ENCODE data around the gene C1orf116.

Gene C1orf116

DNA sequence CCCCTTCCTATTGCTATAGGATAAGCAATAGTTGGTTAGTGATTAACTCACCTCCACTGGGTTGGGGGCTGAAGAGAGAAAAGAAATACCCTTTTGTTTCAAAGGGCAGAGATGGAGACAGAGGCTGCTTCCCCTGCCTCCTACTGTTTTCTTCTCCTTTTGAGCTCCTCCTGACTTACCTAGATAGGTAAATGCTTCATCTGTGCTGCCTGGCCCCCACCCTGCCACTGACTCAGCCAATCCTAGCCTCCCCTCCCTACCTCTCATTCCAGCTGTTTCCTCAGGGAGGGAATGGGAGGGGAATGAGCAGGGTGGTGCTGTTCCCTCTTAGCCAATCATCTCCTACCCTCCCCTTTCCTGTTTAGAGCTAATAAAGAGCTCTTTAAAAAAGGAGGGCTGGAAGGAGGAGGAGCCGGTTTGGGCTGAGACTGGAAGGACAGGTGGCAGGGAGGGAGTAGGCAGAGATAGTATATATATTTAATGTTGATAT, at the start of gene C1orf116:
Gene C1orf116, minus strand, starts transcription at position 229 of the 490 bp plus-strand sequence. CDS start 5,158 bp downstream, outside the sequence.
- TF ChIP-seq, protein P1, sequence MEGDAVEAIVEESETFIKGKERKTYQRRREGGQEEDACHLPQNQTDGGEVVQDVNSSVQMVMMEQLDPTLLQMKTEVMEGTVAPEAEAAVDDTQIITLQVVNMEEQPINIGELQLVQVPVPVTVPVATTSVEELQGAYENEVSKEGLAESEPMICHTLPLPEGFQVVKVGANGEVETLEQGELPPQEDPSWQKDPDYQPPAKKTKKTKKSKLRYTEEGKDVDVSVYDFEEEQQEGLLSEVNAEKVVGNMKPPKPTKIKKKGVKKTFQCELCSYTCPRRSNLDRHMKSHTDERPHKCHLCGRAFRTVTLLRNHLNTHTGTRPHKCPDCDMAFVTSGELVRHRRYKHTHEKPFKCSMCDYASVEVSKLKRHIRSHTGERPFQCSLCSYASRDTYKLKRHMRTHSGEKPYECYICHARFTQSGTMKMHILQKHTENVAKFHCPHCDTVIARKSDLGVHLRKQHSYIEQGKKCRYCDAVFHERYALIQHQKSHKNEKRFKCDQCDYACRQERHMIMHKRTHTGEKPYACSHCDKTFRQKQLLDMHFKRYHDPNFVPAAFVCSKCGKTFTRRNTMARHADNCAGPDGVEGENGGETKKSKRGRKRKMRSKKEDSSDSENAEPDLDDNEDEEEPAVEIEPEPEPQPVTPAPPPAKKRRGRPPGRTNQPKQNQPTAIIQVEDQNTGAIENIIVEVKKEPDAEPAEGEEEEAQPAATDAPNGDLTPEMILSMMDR (IDR thresholded peaks at IDR 0.05; ENCODE audit: insufficient read depth, low read length, missing control alignments) = no peak
- CTCF ChIA-PET = interaction anchor here (1.0 to 8.1 kb wide), 3 partner anchors 8 to 34 kb away, joined by 4 to 53 read pairs (median 4); partner anchors contain the start of gene YOD1
- POLR2A ChIA-PET = no interaction called here
- H3K4me3 ChIP-seq (ENCODE audit: low read depth, low read length) = no peak within 1 kb of the TSS
- no peak for DNase-seq (ENCODE audit: low read depth, low spot score)

- POLR2A ChIA-PET = interaction anchor here (0.6 kb wide), 1 partner anchor 9 kb away, joined by 3 read pairs; no protein-coding TSS in a partner anchor
- CTCF ChIA-PET = interaction anchor here (0.8 to 3.2 kb wide), 4 partner anchors 10 to 324 kb away, joined by 3 to 16 read pairs (median 4); no protein-coding TSS in a partner anchor
- H3K4me3 ChIP-seq (ENCODE audit: low read depth, low read length) = no peak overlapping the region
- DNase-seq (ENCODE audit: low read depth, low spot score) = no peak
- TF ChIP-seq, protein P1 (IDR thresholded peaks at IDR 0.05; ENCODE audit: insufficient read depth, low read length, missing control alignments) = no peak
Measured at GRCh38 chr1:207081806-207082205, 49.2 kb upstream of the C1orf116 start.

GRCh38 chr1:207081088-207081487, 48.5 kb upstream of the C1orf116 start:
- POLR2A ChIA-PET = no interaction called here
- DNase-seq (ENCODE audit: low read depth, low spot score) = no peak
- TF ChIP-seq, protein P1 (IDR thresholded peaks at IDR 0.05; ENCODE audit: insufficient read depth, low read length, missing control alignments) = no peak
- CTCF ChIA-PET = interaction anchor here (0.8 to 3.4 kb wide), 6 partner anchors 17 to 325 kb away, joined by 3 to 16 read pairs (median 6); no protein-coding TSS in a partner anchor
- H3K4me3 ChIP-seq (ENCODE audit: low read depth, low read length) = no peak overlapping the region

DNA sequence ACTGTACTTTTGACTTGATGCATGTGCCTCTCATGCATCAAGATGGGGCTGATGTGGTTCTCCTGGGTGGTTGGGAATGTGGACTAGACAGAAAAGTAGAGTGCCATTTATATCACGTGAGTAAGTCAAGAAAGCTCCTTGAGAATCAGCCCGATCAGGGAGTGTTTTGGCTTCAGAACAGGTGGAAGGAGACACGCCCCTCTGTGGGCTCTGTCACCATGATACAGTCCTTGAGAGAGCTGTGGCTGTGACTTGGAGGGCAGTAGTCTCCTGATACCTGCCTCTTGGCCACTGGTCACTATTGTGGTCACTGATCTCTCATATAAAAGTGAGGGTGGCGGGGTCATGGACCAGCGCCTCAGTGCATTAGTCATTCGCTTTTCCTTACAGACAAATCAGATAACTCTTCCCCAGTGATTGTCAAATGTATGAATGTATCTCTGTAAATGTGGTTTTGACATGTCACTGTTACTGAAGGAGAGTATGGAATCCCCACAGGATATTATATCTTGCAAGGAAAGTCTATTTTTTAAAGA, 47.2 kb upstream of the C1orf116 start:
- ChIA-PET CTCF (interaction anchor here (0.7 to 3.4 kb wide), 14 partner anchors 9 to 423 kb away, joined by 3 to 16 read pairs (median 4); partner anchors contain the start of gene C4BPB), POLR2A (no interaction called here)
- TF ChIP-seq, protein P1 (IDR thresholded peaks at IDR 0.05; ENCODE audit: insufficient read depth, low read length, missing control alignments) = no peak
- H3K4me3 ChIP-seq (ENCODE audit: low read depth, low read length) = no peak overlapping the region
- DNase-seq (ENCODE audit: low read depth, low spot score) = no peak

GRCh38 chr1:207078578-207079132, 46.1 kb upstream of the C1orf116 start:
- TF ChIP-seq, protein P1 (IDR thresholded peaks at IDR 0.05; ENCODE audit: insufficient read depth, low read length, missing control alignments) = no peak
- H3K4me3 ChIP-seq (ENCODE audit: low read depth, low read length) = no peak overlapping the region
- no peak for DNase-seq (ENCODE audit: low read depth, low spot score)
- ChIA-PET CTCF (interaction anchor here (0.6 to 3.4 kb wide), 24 partner anchors 7 to 424 kb away, joined by 3 to 14 read pairs (median 3); partner anchors contain the start of genes C4BPB and PFKFB2), POLR2A (no interaction called here)

All from AG04449 (cell line).